ENCODE data around the gene SLC22A31. TPM values are rescaled to one million over a fixed set of nuclear protein-coding genes. Genes with fewer than 3 reads are reported as not detected.
"Not testable (repeated sequence)": the region's sequence is repeated elsewhere in the genome, so short reads cannot be mapped to it uniquely, and the experiment has no call there.

The SLC22A31 gene
- total RNA-seq, 4 donors from 2014 or later: 0.54 TPM; not detected in 3

GRCh38 chr16:89195521-89196171, 4.7 kb downstream of the SLC22A31 start:
- intact Hi-C loops (cut with DNase I): no loop called here
- 68 to 95% methylated on average over 4 to 8 of the region's 21 CpGs for WGBS, 2 donors
- Histone ChIP-seq H3K4me1 (peaks cover 8 to 10% of the 10 kb centered on the region in 2 donors), H3K9me3 (no peaks in the 10 kb centered on the region), H3K27ac (no peak overlapping the region), H3K27me3 (no peaks in the 10 kb centered on the region), H3K4me3 (replicated peaks in 1 of 3) (no peak overlapping the region), H3K36me3 (no peaks in the 10 kb centered on the region)
- TF ChIP-seq POLR2A (IDR thresholded peaks at IDR 0.05): no peak
- TF ChIP-seq, protein P1, sequence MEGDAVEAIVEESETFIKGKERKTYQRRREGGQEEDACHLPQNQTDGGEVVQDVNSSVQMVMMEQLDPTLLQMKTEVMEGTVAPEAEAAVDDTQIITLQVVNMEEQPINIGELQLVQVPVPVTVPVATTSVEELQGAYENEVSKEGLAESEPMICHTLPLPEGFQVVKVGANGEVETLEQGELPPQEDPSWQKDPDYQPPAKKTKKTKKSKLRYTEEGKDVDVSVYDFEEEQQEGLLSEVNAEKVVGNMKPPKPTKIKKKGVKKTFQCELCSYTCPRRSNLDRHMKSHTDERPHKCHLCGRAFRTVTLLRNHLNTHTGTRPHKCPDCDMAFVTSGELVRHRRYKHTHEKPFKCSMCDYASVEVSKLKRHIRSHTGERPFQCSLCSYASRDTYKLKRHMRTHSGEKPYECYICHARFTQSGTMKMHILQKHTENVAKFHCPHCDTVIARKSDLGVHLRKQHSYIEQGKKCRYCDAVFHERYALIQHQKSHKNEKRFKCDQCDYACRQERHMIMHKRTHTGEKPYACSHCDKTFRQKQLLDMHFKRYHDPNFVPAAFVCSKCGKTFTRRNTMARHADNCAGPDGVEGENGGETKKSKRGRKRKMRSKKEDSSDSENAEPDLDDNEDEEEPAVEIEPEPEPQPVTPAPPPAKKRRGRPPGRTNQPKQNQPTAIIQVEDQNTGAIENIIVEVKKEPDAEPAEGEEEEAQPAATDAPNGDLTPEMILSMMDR (IDR thresholded peaks at IDR 0.05): no peak
- no peak for DNase-seq

DNA sequence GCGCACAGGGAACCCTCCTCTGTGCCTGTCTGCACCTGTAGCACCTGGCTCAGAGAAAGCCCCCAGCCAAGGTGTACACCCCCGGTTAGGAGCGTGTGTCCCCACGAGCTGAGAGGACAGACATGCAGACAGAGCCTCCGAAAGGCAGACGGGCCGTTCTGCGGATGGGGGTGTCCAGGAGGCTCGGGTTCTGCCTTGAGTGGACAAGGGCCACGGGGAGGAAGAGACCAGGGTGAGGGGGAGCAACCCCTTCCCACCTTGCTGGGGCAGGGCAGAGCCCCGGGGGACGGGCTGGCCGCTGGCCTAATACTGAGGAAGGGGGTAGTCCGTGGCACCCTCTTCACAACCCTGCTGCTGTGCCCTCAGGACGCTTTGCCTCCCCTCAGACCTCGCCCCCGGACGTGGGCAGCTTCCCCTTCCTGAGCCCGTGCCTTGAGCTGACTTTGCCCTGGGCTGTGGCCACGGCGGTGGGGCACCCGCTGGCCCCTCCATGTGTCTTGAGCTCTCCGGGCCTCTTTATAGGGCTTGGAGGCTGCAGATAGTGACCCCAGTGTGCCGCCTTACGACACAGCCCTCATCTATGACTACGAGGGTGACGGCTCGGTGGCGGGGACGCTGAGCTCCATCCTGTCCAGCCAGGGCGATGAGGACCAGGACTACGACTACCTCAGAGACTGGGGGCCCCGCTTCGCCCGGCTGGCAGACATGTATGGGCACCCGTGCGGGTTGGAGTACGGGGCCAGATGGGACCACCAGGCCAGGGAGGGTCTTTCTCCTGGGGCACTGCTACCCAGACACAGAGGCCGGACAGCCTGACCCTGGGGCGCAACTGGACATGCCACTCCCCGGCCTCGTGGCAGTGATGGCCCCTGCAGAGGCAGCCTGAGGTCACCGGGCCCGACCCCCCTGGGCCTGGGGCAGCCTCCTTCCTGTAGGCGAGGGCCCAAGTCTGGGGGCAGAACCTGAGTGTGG, 5.7 kb downstream of the SLC22A31 start:
- no peak overlapping the region for H3K27ac ChIP-seq
- DNase-seq: no peak
- H3K27me3 ChIP-seq: no peaks in the 10 kb centered on the region
- intact Hi-C loops (cut with DNase I): no loop called here
- H3K9me3 ChIP-seq: no peaks in the 10 kb centered on the region
- peaks cover 8 to 10% of the 10 kb centered on the region in 2 donors for H3K4me1 ChIP-seq
- 84 to 90% methylated on average over 21 to 39 of the region's 45 CpGs for whole genome bisulfite sequencing, 2 donors
- no peak overlapping the region for H3K4me3 ChIP-seq (replicated peaks in 1 of 3)
- TF ChIP-seq POLR2A (IDR thresholded peaks at IDR 0.05): no peak
- TF ChIP-seq, protein P1 (IDR thresholded peaks at IDR 0.05): no peak
- no peaks in the 10 kb centered on the region for H3K36me3 ChIP-seq

DNA sequence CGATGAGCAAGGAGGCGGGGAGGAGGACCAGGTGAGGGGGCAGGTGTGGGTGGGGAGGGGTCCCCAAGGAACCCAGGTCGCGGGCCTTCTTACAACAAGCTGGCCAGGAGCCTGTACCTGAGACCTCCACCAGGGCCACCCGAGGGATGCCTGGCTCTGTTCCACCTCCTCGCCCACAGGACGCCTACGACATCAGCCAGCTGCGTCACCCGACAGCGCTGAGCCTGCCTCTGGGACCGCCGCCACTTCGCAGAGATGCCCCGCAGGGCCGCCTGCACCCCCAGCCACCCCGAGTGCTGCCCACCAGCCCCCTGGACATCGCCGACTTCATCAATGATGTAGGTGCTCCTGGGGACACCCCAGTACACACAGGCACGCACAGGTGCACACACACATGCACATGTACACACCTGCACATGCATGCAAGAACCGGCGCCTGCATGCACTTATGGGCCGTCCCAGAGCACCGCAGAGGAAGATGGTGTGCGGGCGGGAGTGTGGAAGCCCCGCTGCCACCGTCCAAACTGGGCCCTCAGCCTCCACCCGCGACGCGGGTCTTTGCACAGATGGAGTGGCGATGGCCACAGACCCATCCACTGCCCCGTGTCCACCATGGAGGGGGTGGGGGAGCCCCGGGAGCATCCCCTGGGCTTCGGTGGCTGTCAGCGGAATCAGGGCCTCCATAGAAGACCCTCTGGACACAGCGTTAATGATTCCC, 6.6 kb downstream of the SLC22A31 start:
- H3K9me3 ChIP-seq: no peaks in the 10 kb centered on the region
- no peak for TF ChIP-seq POLR2A (IDR thresholded peaks at IDR 0.05)
- TF ChIP-seq, protein P1 (IDR thresholded peaks at IDR 0.05): no peak
- no peaks in the 10 kb centered on the region for H3K36me3 ChIP-seq
- WGBS, 2 donors: 45 to 78% methylated on average over 13 to 14 of the region's 38 CpGs
- no peak for DNase-seq
- peaks cover 8 to 10% of the 10 kb centered on the region in 2 donors for H3K4me1 ChIP-seq
- H3K27me3 ChIP-seq: no peaks in the 10 kb centered on the region
- H3K4me3 ChIP-seq (replicated peaks in 1 of 3): no peak overlapping the region
- H3K27ac ChIP-seq: no peak overlapping the region
- intact Hi-C loops (cut with DNase I): no loop called here

DNA sequence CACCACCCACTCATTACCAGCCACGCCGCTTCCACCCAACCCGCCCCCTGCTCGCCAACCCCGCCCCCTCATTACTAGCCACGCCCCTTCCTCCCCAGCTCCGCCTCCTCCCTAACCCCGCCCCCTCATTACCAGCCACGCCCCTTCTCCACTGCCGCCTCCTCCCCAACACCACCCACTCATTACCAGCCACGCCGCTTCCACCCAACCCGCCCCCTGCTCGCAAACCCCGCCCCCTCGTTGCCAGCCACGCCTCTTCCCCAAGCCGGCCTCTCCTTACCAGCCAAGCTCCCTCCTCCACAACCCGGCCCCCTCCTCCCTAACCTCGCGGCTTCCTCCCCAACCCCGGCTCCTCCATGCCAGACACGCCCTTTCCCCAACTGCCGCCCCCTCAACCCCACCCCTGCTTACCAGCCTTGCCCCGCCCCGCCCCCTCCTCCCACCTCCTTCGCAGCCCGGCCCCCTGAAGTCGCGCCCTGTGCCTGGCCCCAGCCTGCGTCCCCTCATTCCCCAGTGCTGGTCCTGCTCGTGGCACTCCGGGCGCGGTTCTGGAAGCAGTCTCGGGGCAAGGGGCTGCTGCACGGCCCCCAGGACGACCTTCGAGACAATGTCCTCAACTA, 7.3 kb downstream of the SLC22A31 start:
- TF ChIP-seq, protein P1 (IDR thresholded peaks at IDR 0.05): no peak
- no peak for TF ChIP-seq POLR2A (IDR thresholded peaks at IDR 0.05)
- Histone ChIP-seq H3K36me3 (no peaks in the 10 kb centered on the region), H3K27me3 (no peaks in the 10 kb centered on the region), H3K4me1 (peaks cover 8 to 10% of the 10 kb centered on the region in 2 donors), H3K27ac (no peak overlapping the region), H3K4me3 (replicated peaks in 1 of 3) (no peak overlapping the region), H3K9me3 (no peaks in the 10 kb centered on the region)
- intact Hi-C loops (cut with DNase I): no loop called here
- DNase-seq: no peak
- WGBS, 2 donors: 12 to 13% methylated on average over 25 to 36 of the region's 39 CpGs

GRCh38 chr16:89192186-89192955, 8.0 kb downstream of the SLC22A31 start:
- DNase-seq; H3K27me3 ChIP-seq; H3K9me3 ChIP-seq; intact Hi-C loops (cut with DNase I); H3K4me1 ChIP-seq; H3K27ac ChIP-seq; H3K36me3 ChIP-seq: not testable (repeated sequence)
- WGBS, 2 donors: 6 to 16% methylated on average over 24 to 29 of the region's 63 CpGs
- peak overlapping the region in 1 of 3 donors; percentile 13 for H3K4me3 ChIP-seq (replicated peaks in 1 of 3)

All from thyroid gland (tissue), 4 donors.